ENCODE results near the gene FARS2. TPM values are rescaled to one million over a fixed set of nuclear protein-coding genes. Genes with fewer than 3 reads are reported as not detected.
"Not testable (repeated sequence)": the region's sequence is repeated elsewhere in the genome, so short reads cannot be mapped to it uniquely, and the experiment has no call there.

The FARS2 gene
- total RNA-seq, 1 donor from 2014 or later: 19.9 TPM

- TF ChIP-seq CTCF (IDR thresholded peaks at IDR 0.05; ENCODE audit: unreplicated experiment): no peak
- H3K9me3 Mint-ChIP-seq: peaks cover 21% of the 10 kb centered on the region
Measured at GRCh38 chr6:5695260-5696245, 434.2 kb downstream of the FARS2 start.

GRCh38 chr6:5697508-5697907 lies 436.2 kb downstream of the FARS2 start:
- Mint-ChIP-seq H3K9me3 (peaks cover 11% of the 10 kb centered on the region), H3K4me3 (no peak overlapping the region), H3K36me3 (peaks cover 2% of the 10 kb centered on the region), H3K27ac (no peak overlapping the region), H3K4me1 (peaks cover 17% of the 10 kb centered on the region), H3K27me3 (ENCODE audit: low read depth) (no peaks in the 10 kb centered on the region)
- DNase-seq (ENCODE audit: low spot score in 2 of 2, unreplicated experiment in 2 of 2): no peak
- TF ChIP-seq CTCF (IDR thresholded peaks at IDR 0.05; ENCODE audit: unreplicated experiment): no peak

More at GRCh38 chr6:5695260-5696245, 434.2 kb downstream of the FARS2 start:
- peaks cover 9% of the 10 kb centered on the region for H3K4me1 Mint-ChIP-seq
- no peak for DNase-seq (ENCODE audit: low spot score in 2 of 2, unreplicated experiment in 2 of 2)
- no peak overlapping the region for H3K27ac Mint-ChIP-seq
- H3K27me3 Mint-ChIP-seq (ENCODE audit: low read depth): no peaks in the 10 kb centered on the region
- H3K36me3 Mint-ChIP-seq: peaks cover 11% of the 10 kb centered on the region
- H3K4me3 Mint-ChIP-seq: no peak overlapping the region

GRCh38 chr6:5698318-5698717 lies 437.0 kb downstream of the FARS2 start:
- H3K27me3 Mint-ChIP-seq (ENCODE audit: low read depth): no peaks in the 10 kb centered on the region
- H3K9me3 Mint-ChIP-seq: peaks cover 6% of the 10 kb centered on the region
- peaks cover 17% of the 10 kb centered on the region for H3K4me1 Mint-ChIP-seq
- DNase-seq (ENCODE audit: low spot score in 2 of 2, unreplicated experiment in 2 of 2): no peak
- H3K36me3 Mint-ChIP-seq: peaks cover 2% of the 10 kb centered on the region
- no peak overlapping the region for H3K27ac Mint-ChIP-seq
- no peak overlapping the region for H3K4me3 Mint-ChIP-seq
- TF ChIP-seq CTCF (IDR thresholded peaks at IDR 0.05; ENCODE audit: unreplicated experiment): no peak

GRCh38 chr6:5699064-5699463 lies 437.8 kb downstream of the FARS2 start:
- DNase-seq (ENCODE audit: low spot score in 2 of 2, unreplicated experiment in 2 of 2): not testable (repeated sequence)

GRCh38 chr6:5701174-5701573 lies 439.9 kb downstream of the FARS2 start:
- Mint-ChIP-seq H3K27ac (no peak overlapping the region), H3K36me3 (peaks cover 2% of the 10 kb centered on the region), H3K9me3 (peaks cover 6% of the 10 kb centered on the region), H3K27me3 (ENCODE audit: low read depth) (no peaks in the 10 kb centered on the region), H3K4me3 (no peak overlapping the region), H3K4me1 (peaks cover 7% of the 10 kb centered on the region)
- TF ChIP-seq CTCF (IDR thresholded peaks at IDR 0.05; ENCODE audit: unreplicated experiment): no peak
- DNase-seq (ENCODE audit: low spot score in 2 of 2, unreplicated experiment in 2 of 2): no peak

More at GRCh38 chr6:5699064-5699463, 437.8 kb downstream of the FARS2 start:
- H3K27me3 Mint-ChIP-seq (ENCODE audit: low read depth); H3K9me3 Mint-ChIP-seq; H3K36me3 Mint-ChIP-seq; H3K4me3 Mint-ChIP-seq; H3K27ac Mint-ChIP-seq: not testable (repeated sequence)
- peaks cover 10% of the 10 kb centered on the region for H3K4me1 Mint-ChIP-seq

GRCh38 chr6:5704708-5705107 lies 443.4 kb downstream of the FARS2 start:
- DNase-seq (ENCODE audit: low spot score in 2 of 2, unreplicated experiment in 2 of 2): no peak
- Mint-ChIP-seq H3K27ac (no peak overlapping the region), H3K36me3 (no peaks in the 10 kb centered on the region), H3K27me3 (ENCODE audit: low read depth) (no peaks in the 10 kb centered on the region), H3K4me1 (peaks cover 7% of the 10 kb centered on the region), H3K4me3 (no peak overlapping the region), H3K9me3 (no peaks in the 10 kb centered on the region)
- no peak for TF ChIP-seq CTCF (IDR thresholded peaks at IDR 0.05; ENCODE audit: unreplicated experiment)

Data from mesothelial cell of epicardium (in vitro differentiated cells).